SU-DHL-6 (cell line): ENCODE data around the gene PITPNM2.

Experiments
- H2AFZ ChIP-seq: fragments of 200-600 bp; sonication (generic); 2 replicates; pipeline ENCODE4 v1.6.1; 2014; ENCODE audit warnings: low read depth, mild to moderate bottlenecking, moderate library complexity, mixed read lengths, antibody characterized with exemption, low read length; ENCODE audit not compliant: severe bottlenecking
- H3F3A ChIP-seq: fragments of 200-600 bp; shearing (Covaris generic); 2 replicates; pipeline ENCODE4 v1.6.0; 2016; ENCODE audit warnings: antibody characterized with exemption, mild to moderate bottlenecking; ENCODE audit not compliant: insufficient read depth
- H3K27ac ChIP-seq: fragments of 200-600 bp; sonication (generic); 2 replicates; pipeline ENCODE4 v1.5.1; 2016; ENCODE audit warnings: low read depth, mild to moderate bottlenecking, low read length, moderate library complexity, mixed read lengths
- H3K27me3 ChIP-seq: fragments of 200-600 bp; sonication (generic), shearing (Covaris generic); 2 replicates; pipeline ENCODE4 v1.6.0; 2014; ENCODE audit warnings: mild to moderate bottlenecking, low read length
- H3K36me3 ChIP-seq: fragments of 200-600 bp; sonication (generic); 2 replicates; pipeline ENCODE4 v1.6.1; 2014; ENCODE audit warnings: mild to moderate bottlenecking, low read length, mixed read lengths
- H3K4me2 ChIP-seq: fragments of 300-600, 200-600 bp; shearing (Covaris generic), sonication (generic); 2 replicates; pipeline ENCODE4 v1.6.0; 2014; ENCODE audit warnings: low read length, low read depth, mild to moderate bottlenecking; ENCODE audit not compliant: poor library complexity, severe bottlenecking
- H3K4me3 ChIP-seq: fragments of 200-600 bp; sonication (generic); 2 replicates; pipeline ENCODE4 v1.5.1; 2014; ENCODE audit warnings: antibody characterized with exemption, low read length, mild to moderate bottlenecking, mixed read lengths; ENCODE audit not compliant: insufficient read depth, poor library complexity, severe bottlenecking
- H3K79me2 ChIP-seq: fragments of 200-600 bp; sonication (generic); 2 replicates; pipeline ENCODE4 v1.6.1; 2014; ENCODE audit warnings: mild to moderate bottlenecking, low read length, moderate library complexity; ENCODE audit not compliant: insufficient read depth
- H3K9ac ChIP-seq: fragments of 200-600 bp; sonication (generic); 2 replicates; pipeline ENCODE4 v1.7.0; 2014; ENCODE audit warnings: mild to moderate bottlenecking, low read length
- H3K9me2 ChIP-seq: fragments of 200-600 bp; sonication (generic); replicated peaks from 2 replicates; pipeline ENCODE4 v1.6.1; 2014; ENCODE audit warnings: low read length; ENCODE audit not compliant: insufficient read depth
- H3K9me3 ChIP-seq: fragments of 200-600 bp; sonication (generic); 2 replicates; pipeline ENCODE4 v1.6.1; 2014; ENCODE audit warnings: low read length, mixed read lengths; ENCODE audit not compliant: insufficient read depth
- H4K20me1 ChIP-seq: fragments of 200-600 bp; sonication (generic); 2 replicates; pipeline ENCODE4 v1.6.1; 2014; ENCODE audit warnings: low read depth, mild to moderate bottlenecking, antibody characterized with exemption, low read length, moderate library complexity, mixed read lengths
- EZH2phosphoT487 ChIP-seq: fragments of 200-600 bp; sonication (generic), shearing (Covaris generic); conservative IDR thresholded peaks from 2 replicates; pipeline ENCODE4 v1.6.1; 2018; ENCODE audit warnings: mild to moderate bottlenecking, antibody characterized with exemption, low read length, moderate library complexity, mixed read lengths
- TF ChIP-seq, protein P1 (sequence below): fragments of 200-600 bp; sonication (generic); IDR thresholded peaks from one replicate; pipeline ENCODE4 v1.5.1; 2017; ENCODE audit warnings: antibody characterized with exemption, mild to moderate bottlenecking, low read length, moderate library complexity; ENCODE audit not compliant: insufficient read depth, poor library complexity, severe bottlenecking

PITPNM2 gene

DNA sequence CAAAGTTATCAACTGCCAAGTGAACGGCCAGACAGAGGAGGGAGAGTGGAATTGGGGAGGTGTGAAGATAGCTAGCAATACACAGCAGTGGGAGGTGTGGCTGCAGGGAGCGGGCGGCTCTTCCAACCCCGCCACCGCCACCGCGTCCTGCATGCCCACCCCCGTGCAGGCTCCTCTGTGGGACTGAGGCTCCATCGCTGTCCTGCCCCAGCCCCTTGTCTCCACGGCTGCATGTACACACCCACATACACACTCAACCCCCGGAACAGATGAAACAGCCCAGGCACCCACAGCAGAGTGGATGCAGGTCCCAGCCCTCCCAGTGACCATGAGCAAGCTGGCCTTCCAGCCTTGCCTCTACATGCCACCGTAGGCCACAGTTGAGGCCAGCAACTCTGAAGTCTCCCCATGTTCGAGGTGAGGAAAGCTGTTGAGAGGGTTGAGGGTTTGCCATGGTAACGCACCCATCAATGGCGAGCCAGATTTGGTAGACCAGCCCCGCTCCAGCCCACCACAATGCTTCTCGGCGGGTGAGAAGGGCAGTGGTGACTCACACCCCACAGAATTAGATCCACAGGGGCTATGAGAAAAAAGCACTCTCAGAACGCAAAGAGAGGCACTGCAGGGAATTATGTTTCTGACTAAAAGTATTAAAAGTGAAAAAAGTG, 39.3 kb downstream of the PITPNM2 start:
- Histone ChIP-seq H2AFZ (no peak overlapping the region), H3K36me3 (no peaks in the 10 kb centered on the region), H3K79me2 (no peaks in the 10 kb centered on the region), H3K4me2 (no peak overlapping the region), H3K9me2 (no peaks in the 10 kb centered on the region), H3K9me3 (no peaks in the 10 kb centered on the region), H3K4me3 (no peak overlapping the region), H4K20me1 (no peaks in the 10 kb centered on the region), H3F3A (no peaks in the 10 kb centered on the region), H3K9ac (no peak overlapping the region), H3K27me3 (no peaks in the 10 kb centered on the region), H3K27ac (no peak overlapping the region)
- TF ChIP-seq EZH2phosphoT487 = no peak
- TF ChIP-seq, protein P1, sequence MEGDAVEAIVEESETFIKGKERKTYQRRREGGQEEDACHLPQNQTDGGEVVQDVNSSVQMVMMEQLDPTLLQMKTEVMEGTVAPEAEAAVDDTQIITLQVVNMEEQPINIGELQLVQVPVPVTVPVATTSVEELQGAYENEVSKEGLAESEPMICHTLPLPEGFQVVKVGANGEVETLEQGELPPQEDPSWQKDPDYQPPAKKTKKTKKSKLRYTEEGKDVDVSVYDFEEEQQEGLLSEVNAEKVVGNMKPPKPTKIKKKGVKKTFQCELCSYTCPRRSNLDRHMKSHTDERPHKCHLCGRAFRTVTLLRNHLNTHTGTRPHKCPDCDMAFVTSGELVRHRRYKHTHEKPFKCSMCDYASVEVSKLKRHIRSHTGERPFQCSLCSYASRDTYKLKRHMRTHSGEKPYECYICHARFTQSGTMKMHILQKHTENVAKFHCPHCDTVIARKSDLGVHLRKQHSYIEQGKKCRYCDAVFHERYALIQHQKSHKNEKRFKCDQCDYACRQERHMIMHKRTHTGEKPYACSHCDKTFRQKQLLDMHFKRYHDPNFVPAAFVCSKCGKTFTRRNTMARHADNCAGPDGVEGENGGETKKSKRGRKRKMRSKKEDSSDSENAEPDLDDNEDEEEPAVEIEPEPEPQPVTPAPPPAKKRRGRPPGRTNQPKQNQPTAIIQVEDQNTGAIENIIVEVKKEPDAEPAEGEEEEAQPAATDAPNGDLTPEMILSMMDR = no peak

DNA sequence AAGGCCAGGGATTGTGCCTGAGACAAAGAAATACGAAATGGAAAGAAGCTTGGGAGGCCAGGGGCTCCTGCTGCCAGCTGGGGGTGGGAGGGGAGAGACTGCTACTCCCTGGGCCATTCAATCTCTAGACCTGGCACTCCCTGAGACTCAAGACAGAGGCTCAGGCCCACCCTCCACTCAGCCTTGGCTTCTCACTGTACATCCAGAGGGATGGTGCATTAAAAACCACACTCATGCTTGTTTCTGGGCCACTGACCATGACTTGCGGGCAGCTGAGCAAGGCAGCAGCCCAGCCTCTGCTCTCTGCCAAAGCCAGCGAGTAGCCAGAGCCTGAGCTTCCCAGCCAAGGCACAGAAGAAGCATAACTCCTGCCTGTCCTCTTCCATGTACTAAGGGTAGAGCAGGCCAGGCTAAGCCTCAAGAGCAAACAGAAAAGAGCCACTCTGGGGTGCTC, 41.5 kb downstream of the PITPNM2 start:
- Histone ChIP-seq H3K27me3 (no peaks in the 10 kb centered on the region), H3K4me3 (no peak overlapping the region), H3K4me2 (no peak overlapping the region), H3K27ac (no peak overlapping the region), H3K9ac (no peak overlapping the region), H3K9me2 (no peaks in the 10 kb centered on the region), H3K79me2 (no peaks in the 10 kb centered on the region), H3K9me3 (no peaks in the 10 kb centered on the region), H3F3A (no peaks in the 10 kb centered on the region), H3K36me3 (no peaks in the 10 kb centered on the region), H4K20me1 (no peaks in the 10 kb centered on the region), H2AFZ (no peak overlapping the region)
- TF ChIP-seq, protein P1 = no peak
- no peak for TF ChIP-seq EZH2phosphoT487

DNA sequence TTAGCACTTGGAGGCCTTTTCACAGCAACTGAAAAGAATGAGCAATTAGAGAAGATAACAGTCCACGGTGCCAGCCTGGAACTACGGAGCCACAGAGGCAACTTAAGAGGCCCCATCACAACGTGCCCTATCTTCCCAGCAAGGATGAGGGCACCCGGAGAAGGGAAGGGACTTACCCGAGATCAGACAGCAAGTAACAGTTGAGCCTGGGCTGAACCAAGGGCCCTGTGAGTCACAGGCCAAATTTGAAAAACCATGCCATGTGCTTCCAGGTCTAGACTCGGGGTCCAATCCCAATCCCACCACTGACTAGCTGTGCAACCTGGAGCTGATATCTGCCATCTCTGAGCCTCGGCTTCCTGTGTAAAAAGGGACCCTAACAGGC, 42.2 kb downstream of the PITPNM2 start:
- Histone ChIP-seq H3K4me2 (no peak overlapping the region), H4K20me1 (no peaks in the 10 kb centered on the region)
- TF ChIP-seq, protein P1 = no peak
- no peak for TF ChIP-seq EZH2phosphoT487

More for the DNA sequence above, 42.2 kb downstream of the PITPNM2 start:
- H3K27me3 ChIP-seq = no peaks in the 10 kb centered on the region
- H3K9me2 ChIP-seq = no peaks in the 10 kb centered on the region
- no peaks in the 10 kb centered on the region for H3K9me3 ChIP-seq
- no peaks in the 10 kb centered on the region for H3K36me3 ChIP-seq
- H3K79me2 ChIP-seq = no peaks in the 10 kb centered on the region
- no peak overlapping the region for H3K4me3 ChIP-seq
- no peak overlapping the region for H2AFZ ChIP-seq
- no peaks in the 10 kb centered on the region for H3F3A ChIP-seq
- H3K9ac ChIP-seq = no peak overlapping the region
- H3K27ac ChIP-seq = no peak overlapping the region
